Breast epithelium (tissue), 4 donors: ENCODE measurements around the gene CAV2. TPM values are rescaled to one million over a fixed set of nuclear protein-coding genes. Genes with fewer than 3 reads are reported as not detected.

Experiments
- DNase-seq, 2 donors: peaks; one replicate each; pipeline ENCODE4 v3.0.0-alpha.2; 2019; ENCODE audit warnings: low spot score in 2 of 2
- H3K27ac ChIP-seq, 2 donors: fragments of 200-600 bp; sonication (generic) in 1 of 2; one replicate each; pipeline ENCODE4 v1.5.1; 2016 to 2019; ENCODE audit warnings: mild to moderate bottlenecking in 1 of 2
- H3K27me3 ChIP-seq, 2 donors: fragments of 200-600 bp; sonication (generic) in 1 of 2; one replicate each; pipeline versions ENCODE4 v1.5.1 to v1.6.0; 2017 to 2019; ENCODE audit warnings: control low read depth in 1 of 2, mild to moderate bottlenecking in 1 of 2
- H3K36me3 ChIP-seq: fragments of 200-600 bp; one replicate; pipeline ENCODE4 v1.5.1; 2019
- H3K4me1 ChIP-seq, 2 donors: fragments of 200-600 bp; sonication (generic); one replicate each; pipeline ENCODE4 v1.5.1; 2016 to 2019; ENCODE audit warnings: control low read depth in 1 of 2
- H3K4me3 ChIP-seq, 3 donors: fragments of 200-600 bp; sonication (generic); 1 replicate in 2 of 3; 2 replicates in 1 of 3; pipeline ENCODE4 v1.5.1; 2016 to 2019; ENCODE audit warnings: mild to moderate bottlenecking in 3 of 3, moderate library complexity in 2 of 3
- H3K9me3 ChIP-seq, 2 donors: fragments of 200-600 bp; sonication (generic) in 1 of 2; one replicate each; pipeline ENCODE4 v1.5.1; 2016 to 2019; ENCODE audit warnings: control low read depth in 1 of 2
- CTCF ChIP-seq, 3 donors: fragments of 450-650 bp; IDR thresholded peaks; one replicate each; pipeline ENCODE4 v1.5.1; 2016 to 2017; ENCODE audit warnings: antibody characterized with exemption in 3 of 3, mild to moderate bottlenecking in 3 of 3, moderate library complexity in 3 of 3
- POLR2A ChIP-seq: fragments of 450-650 bp; IDR thresholded peaks from one replicate; pipeline ENCODE4 v1.6.1; 2016; ENCODE audit warnings: antibody characterized with exemption, mild to moderate bottlenecking, moderate library complexity
- POLR2AphosphoS5 ChIP-seq, 3 donors: sonication (generic); formaldehyde crosslinking; IDR thresholded peaks; one replicate each; pipeline ENCODE4 v1.6.1; 2017; ENCODE audit warnings: antibody characterized with exemption in 3 of 3
- intact Hi-C: fragments of 100-400 bp; cut with DNase I; formaldehyde crosslinking; loops from one replicate; pipeline ENCODE4 v1.15.1; 2023; ENCODE audit warnings: low total_unique reads
- total RNA-seq, 3 donors: library from RNA; depleted of rRNA; stranded (reverse); fragments of >200 nt; gene quantifications; one replicate each; pipeline ENCODE4 v1.1.0, GENCODE V29; 2016

CAV2 gene
- total RNA-seq, 3 donors from 2014 or later: 63.3 to 311 (median 97.6) TPM

- Histone ChIP-seq H3K4me1 (no peaks in the 10 kb centered on the region), H3K9me3 (no peaks in the 10 kb centered on the region), H3K27ac (no peak overlapping the region), H3K4me3 (no peak overlapping the region), H3K36me3 (no peaks in the 10 kb centered on the region), H3K27me3 (no peaks in the 10 kb centered on the region)
- intact Hi-C loops: no loop called here
- no peak for DNase-seq
- TF ChIP-seq POLR2A (no peak), CTCF (IDR thresholded peaks at IDR 0.05) (no peak), POLR2AphosphoS5 (IDR thresholded peaks at IDR 0.05) (no peak)
Observed at GRCh38 chr7:116455499-116455898, 44.0 kb upstream of the CAV2 start.

DNA sequence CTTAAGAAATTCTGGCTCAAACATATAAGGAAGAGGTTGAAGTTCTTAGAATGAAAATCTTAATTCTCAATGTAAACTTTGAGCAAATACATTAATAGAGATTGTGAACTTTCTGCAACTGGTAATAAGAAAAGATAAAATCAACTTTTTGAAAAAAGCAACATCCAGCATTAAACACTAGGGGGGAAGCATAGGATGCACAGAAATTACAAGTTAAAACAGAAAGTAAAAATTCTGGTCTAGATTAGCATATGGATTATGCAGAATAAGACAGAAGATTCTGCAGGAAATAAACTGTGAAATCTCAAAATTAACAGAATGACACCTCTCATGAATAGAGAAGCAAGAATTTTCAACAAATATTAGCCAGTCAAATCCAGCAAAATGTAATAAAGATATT lies 38.0 kb upstream of the CAV2 start:
- Histone ChIP-seq H3K9me3 (no peaks in the 10 kb centered on the region), H3K4me3 (no peak overlapping the region), H3K27ac (no peak overlapping the region), H3K27me3 (no peaks in the 10 kb centered on the region), H3K4me1 (no peaks in the 10 kb centered on the region), H3K36me3 (no peaks in the 10 kb centered on the region)
- no peak for DNase-seq
- intact Hi-C loops: no loop called here
- TF ChIP-seq POLR2AphosphoS5 (IDR thresholded peaks at IDR 0.05) (no peak), CTCF (IDR thresholded peaks at IDR 0.05) (no peak)

GRCh38 chr7:116463956-116464355 lies 35.6 kb upstream of the CAV2 start:
- no peaks in the 10 kb centered on the region for H3K27me3 ChIP-seq
- H3K4me1 ChIP-seq: no peaks in the 10 kb centered on the region
- no peak for DNase-seq
- intact Hi-C loops: no loop called here
- no peak overlapping the region for H3K4me3 ChIP-seq
- TF ChIP-seq POLR2AphosphoS5 (IDR thresholded peaks at IDR 0.05) (no peak), POLR2A (no peak), CTCF (IDR thresholded peaks at IDR 0.05) (no peak)
- H3K27ac ChIP-seq: no peak overlapping the region
- H3K36me3 ChIP-seq: no peaks in the 10 kb centered on the region
- H3K9me3 ChIP-seq: no peaks in the 10 kb centered on the region

- H3K36me3 ChIP-seq: no peaks in the 10 kb centered on the region
- TF ChIP-seq POLR2AphosphoS5 (IDR thresholded peaks at IDR 0.05) (no peak), CTCF (IDR thresholded peaks at IDR 0.05) (no peak), POLR2A (no peak)
- H3K4me3 ChIP-seq: no peak overlapping the region
- intact Hi-C loops: no loop called here
- DNase-seq: no peak
- H3K9me3 ChIP-seq: no peaks in the 10 kb centered on the region
- no peaks in the 10 kb centered on the region for H3K27me3 ChIP-seq
- no peaks in the 10 kb centered on the region for H3K4me1 ChIP-seq
- no peak overlapping the region for H3K27ac ChIP-seq
Observed at GRCh38 chr7:116464375-116464774, 35.2 kb upstream of the CAV2 start.

DNA sequence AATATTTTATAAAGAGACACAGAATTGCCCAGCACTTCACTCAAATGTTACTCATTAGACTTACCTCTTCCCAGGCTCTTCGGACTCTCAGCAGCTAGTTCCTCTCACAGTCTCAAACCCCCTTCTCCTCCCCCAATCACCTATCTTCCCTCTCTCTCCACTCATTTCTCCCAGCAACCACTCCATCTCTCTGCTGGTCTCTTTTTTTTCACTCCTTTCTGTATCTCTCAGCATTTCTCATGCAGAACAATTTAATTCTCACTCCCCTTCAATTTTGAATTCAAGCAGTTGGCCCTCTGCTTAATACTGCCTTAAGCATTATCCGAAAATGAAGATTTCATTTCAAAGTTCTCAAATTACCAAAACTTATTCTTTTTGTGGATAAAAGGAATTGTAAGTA lies 34.4 kb upstream of the CAV2 start:
- TF ChIP-seq POLR2AphosphoS5 (IDR thresholded peaks at IDR 0.05) (no peak), CTCF (IDR thresholded peaks at IDR 0.05) (no peak), POLR2A (no peak)
- H3K9me3 ChIP-seq: no peaks in the 10 kb centered on the region
- no peak overlapping the region for H3K27ac ChIP-seq
- H3K4me1 ChIP-seq: no peaks in the 10 kb centered on the region
- H3K27me3 ChIP-seq: no peaks in the 10 kb centered on the region
- H3K36me3 ChIP-seq: no peaks in the 10 kb centered on the region
- DNase-seq: no peak
- H3K4me3 ChIP-seq: no peak overlapping the region
- intact Hi-C loops: no loop called here
